LNCaP clone FGC (cell line): Measurements from ENCODE around the gene KIRREL3.

Source experiments
- DNase-seq: peaks from one replicate; pipeline ENCODE4 v3.0.0-alpha.2; 2011; ENCODE audit warnings: low read depth
- H3K4me3 ChIP-seq: 2 replicates; pipeline ENCODE4 v1.5.1; 2011; ENCODE audit warnings: mild to moderate bottlenecking, low read depth, low read length, control low read depth
- TF ChIP-seq, protein P1 (sequence below): IDR thresholded peaks from 2 replicates; pipeline ENCODE4 v1.5.1; 2012; ENCODE audit warnings: mild to moderate bottlenecking; ENCODE audit not compliant: control insufficient read depth, insufficient read depth; ENCODE audit errors: extremely low read depth

Gene KIRREL3

GRCh38 chr11:126436209-126436755 lies 564.3 kb downstream of the KIRREL3 start:
- no peak overlapping the region for H3K4me3 ChIP-seq
- no peak for DNase-seq
- TF ChIP-seq, protein P1, sequence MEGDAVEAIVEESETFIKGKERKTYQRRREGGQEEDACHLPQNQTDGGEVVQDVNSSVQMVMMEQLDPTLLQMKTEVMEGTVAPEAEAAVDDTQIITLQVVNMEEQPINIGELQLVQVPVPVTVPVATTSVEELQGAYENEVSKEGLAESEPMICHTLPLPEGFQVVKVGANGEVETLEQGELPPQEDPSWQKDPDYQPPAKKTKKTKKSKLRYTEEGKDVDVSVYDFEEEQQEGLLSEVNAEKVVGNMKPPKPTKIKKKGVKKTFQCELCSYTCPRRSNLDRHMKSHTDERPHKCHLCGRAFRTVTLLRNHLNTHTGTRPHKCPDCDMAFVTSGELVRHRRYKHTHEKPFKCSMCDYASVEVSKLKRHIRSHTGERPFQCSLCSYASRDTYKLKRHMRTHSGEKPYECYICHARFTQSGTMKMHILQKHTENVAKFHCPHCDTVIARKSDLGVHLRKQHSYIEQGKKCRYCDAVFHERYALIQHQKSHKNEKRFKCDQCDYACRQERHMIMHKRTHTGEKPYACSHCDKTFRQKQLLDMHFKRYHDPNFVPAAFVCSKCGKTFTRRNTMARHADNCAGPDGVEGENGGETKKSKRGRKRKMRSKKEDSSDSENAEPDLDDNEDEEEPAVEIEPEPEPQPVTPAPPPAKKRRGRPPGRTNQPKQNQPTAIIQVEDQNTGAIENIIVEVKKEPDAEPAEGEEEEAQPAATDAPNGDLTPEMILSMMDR, result no peak

- TF ChIP-seq, protein P1, result no peak
- no peak overlapping the region for H3K4me3 ChIP-seq
These were observed 565.6 kb downstream of the KIRREL3 start for GRCh38 chr11:126434950-126435335.

DNA sequence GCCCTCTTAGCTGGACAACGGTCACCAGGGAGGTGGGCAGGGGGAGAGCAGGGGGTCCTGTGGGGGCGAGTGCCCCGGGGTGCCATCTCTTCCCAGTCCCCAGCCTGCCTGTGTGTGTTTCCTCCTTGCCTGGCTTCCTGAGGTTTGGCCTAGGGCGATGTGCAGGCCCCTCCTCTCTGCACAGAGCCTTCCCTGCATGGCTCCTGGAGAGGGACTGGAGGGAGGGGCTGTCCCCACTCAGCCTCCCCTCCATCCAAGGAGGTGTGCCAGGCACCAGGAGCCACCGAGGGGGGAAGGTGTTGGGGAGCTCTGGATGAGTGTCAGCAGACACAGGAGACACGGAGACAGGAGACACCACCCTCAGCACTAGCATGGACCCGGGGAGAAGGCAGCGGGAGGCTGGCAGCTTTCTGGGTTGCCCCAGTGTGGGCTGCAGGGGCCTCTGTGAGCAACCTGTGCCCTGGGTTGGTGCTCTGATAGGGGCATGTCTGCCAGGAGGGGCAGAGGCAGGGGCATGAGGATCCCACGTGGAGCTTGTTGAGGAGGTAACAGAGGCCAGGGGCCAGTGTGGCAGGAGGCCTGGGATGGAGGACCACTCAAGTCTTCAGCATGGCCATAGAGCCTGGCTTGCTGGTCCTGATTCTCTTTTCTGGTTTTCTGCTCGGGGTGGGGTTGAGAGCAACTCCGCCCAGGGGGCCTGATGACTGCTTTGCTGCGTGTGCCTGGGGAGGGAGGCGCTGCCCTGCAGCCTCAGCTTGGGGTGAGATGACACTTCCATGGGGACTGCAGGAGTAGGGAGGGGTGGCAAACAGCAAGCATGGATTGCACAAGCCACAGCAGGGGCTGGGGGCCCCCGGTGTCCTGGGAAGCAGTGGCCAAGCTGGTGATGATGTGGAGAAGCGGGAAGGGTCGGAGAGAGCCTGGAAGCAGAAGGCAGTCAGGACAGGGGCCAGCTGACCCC lies 566.3 kb downstream of the KIRREL3 start:
- no peak for DNase-seq
- no peak overlapping the region for H3K4me3 ChIP-seq
- TF ChIP-seq, protein P1, result no peak

More at GRCh38 chr11:126434950-126435335, 565.6 kb downstream of the KIRREL3 start:
- DNase-seq, result no peak

DNA sequence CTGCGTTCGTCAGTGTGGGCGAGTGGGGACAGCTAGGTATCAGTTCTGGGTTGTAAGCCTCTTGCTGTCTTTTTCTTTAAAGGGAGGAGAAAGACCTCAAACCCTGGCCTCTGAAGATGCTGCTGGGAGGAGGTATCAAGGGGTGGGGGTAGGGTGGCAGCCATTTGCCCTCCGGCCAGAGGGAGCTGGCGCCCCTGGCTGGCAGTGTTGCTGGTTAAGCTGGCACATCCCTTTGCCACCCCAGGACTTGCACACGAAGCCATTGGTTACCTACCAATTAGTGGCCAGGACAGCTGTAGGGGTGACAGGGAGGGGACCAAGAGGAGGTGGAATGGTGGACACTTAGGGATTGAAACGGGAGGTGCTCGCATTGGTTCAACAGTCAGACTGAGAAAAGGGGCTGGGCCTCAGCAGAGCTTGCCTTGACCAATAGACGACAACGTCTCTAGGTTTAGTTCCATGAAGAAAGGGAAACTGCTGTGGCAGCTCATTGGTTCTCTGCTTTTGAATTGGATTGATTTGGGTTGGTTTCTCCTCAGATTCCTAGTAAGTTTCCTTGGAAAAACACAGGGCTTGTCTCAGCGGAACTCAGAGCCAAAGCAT lies 567.2 kb downstream of the KIRREL3 start:
- H3K4me3 ChIP-seq, result no peak overlapping the region
- no peak for DNase-seq
- TF ChIP-seq, protein P1, result no peak

GRCh38 chr11:126432525-126432924 lies 568.0 kb downstream of the KIRREL3 start:
- TF ChIP-seq, protein P1, result no peak
- H3K4me3 ChIP-seq, result no peak overlapping the region
- no peak for DNase-seq

DNA sequence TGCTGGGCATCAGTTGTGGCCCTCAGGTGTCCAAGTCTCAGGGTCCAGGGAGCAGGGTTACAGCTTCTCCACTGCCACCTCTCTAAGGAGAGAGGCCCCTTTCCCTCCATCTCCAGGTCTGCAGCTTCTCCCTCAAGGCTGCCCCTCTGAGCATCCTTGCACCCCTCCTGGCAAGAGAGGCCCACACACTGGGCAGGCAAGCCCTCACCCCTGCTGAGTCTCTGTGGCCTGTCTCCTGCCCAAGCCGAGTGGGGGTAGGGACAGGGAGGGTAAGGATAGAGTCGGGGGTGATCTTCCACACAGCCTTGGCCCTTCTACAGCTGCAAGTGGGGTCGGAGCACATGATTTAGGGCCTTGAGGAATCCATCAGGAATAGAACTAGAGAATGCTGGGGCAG lies 568.5 kb downstream of the KIRREL3 start:
- no peak for DNase-seq
- TF ChIP-seq, protein P1, result no peak
- no peak overlapping the region for H3K4me3 ChIP-seq
